ENCODE data around the gene CNTF.

DNA sequence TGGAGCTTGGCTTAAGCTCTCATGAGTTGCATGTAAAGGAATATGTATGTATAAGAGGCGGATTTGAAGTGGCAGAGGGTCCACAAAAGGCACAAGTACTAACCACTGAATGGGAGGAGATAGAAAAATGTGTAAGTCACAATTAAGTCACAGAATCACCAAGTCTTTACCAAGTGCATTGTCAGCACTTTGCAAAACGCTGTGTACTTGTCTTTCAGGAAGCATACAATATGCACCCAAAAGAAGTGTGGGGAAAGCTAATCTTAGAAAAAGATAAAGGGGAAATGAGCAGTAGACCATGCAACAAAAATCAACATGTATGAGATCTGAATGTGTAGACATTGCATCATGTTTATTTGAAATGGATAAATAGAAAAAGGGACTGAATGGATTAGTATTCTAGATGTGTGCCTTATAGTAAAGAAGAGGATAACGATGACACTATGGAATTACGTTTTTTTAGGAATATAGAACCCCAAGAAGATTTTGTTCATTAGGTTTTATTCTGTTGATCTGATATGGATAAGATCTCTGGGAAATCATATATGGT is 4.5 kb downstream of the CNTF start:
- TF ChIP-seq, protein P1, sequence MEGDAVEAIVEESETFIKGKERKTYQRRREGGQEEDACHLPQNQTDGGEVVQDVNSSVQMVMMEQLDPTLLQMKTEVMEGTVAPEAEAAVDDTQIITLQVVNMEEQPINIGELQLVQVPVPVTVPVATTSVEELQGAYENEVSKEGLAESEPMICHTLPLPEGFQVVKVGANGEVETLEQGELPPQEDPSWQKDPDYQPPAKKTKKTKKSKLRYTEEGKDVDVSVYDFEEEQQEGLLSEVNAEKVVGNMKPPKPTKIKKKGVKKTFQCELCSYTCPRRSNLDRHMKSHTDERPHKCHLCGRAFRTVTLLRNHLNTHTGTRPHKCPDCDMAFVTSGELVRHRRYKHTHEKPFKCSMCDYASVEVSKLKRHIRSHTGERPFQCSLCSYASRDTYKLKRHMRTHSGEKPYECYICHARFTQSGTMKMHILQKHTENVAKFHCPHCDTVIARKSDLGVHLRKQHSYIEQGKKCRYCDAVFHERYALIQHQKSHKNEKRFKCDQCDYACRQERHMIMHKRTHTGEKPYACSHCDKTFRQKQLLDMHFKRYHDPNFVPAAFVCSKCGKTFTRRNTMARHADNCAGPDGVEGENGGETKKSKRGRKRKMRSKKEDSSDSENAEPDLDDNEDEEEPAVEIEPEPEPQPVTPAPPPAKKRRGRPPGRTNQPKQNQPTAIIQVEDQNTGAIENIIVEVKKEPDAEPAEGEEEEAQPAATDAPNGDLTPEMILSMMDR (IDR thresholded peaks at IDR 0.05), result no peak
- TF ChIP-seq POLR2AphosphoS5 (IDR thresholded peaks at IDR 0.05) (no peak), POLR2A (IDR thresholded peaks at IDR 0.05) (no peak), EP300 (IDR thresholded peaks at IDR 0.05) (no peak)
